NCI-H460 (cell line): ENCODE data around the gene RAB25. TPM values are rescaled to one million over a fixed set of nuclear protein-coding genes. Genes with fewer than 3 reads are reported as not detected.
A peak's percentile ranks its signal among the peaks of the same experiment; 100 is the strongest.
"Not testable (repeated sequence)": the region's sequence is repeated elsewhere in the genome, so short reads cannot be mapped to it uniquely, and the experiment has no call there.

Experiments
- DNase-seq: peaks from one replicate; pipeline ENCODE4 v3.0.0-alpha.2; 2016; ENCODE audit warnings: low read depth; ENCODE audit errors: extremely low read depth
- total RNA-seq: library from RNA; depleted of rRNA; stranded (reverse); fragments of >200 nt; shearing (Covaris generic); gene quantifications from 2 replicates; pipeline ENCODE4 v1.2.3, GENCODE V29; 2014

Gene RAB25
- total RNA-seq, 1 experiment from 2014 or later: not detected

GRCh38 chr1:156053768-156054499 lies 7.0 kb upstream of the RAB25 start, which contains the start of gene UBQLN4:
UBQLN4 (minus strand) TSS chr1:156053798; CDS start chr1:156053701, 97 bp downstream.
- DNase-seq: peak; percentile 87

- DNase-seq: peak; percentile 99
Measured at GRCh38 chr1:156054500-156055280, 6.3 kb upstream of the RAB25 start, which contains the start of gene LAMTOR2. LAMTOR2 (plus strand) TSS chr1:156054782; CDS start chr1:156054890, 108 bp downstream.

- no peak for DNase-seq
Measured at GRCh38 chr1:156055281-156056048, 5.5 kb upstream of the RAB25 start.

- DNase-seq: no peak
Measured at GRCh38 chr1:156056326-156056849, 4.6 kb upstream of the RAB25 start.

GRCh38 chr1:156062189-156062588 lies 1.2 kb downstream of the RAB25 start:
- no peak for DNase-seq

GRCh38 chr1:156063997-156064285 lies 3.0 kb downstream of the RAB25 start:
- DNase-seq: no peak

- DNase-seq: no peak
Measured at GRCh38 chr1:156064615-156065014, 3.7 kb downstream of the RAB25 start.

- no peak for DNase-seq
Measured at GRCh38 chr1:156065212-156065611, 4.3 kb downstream of the RAB25 start.

GRCh38 chr1:156065871-156066270 lies 4.9 kb downstream of the RAB25 start:
- no peak for DNase-seq

GRCh38 chr1:156067262-156067661 lies 6.3 kb downstream of the RAB25 start:
- no peak for DNase-seq

- no peak for DNase-seq
Measured at GRCh38 chr1:156069490-156070455, 8.8 kb downstream of the RAB25 start.

GRCh38 chr1:156070548-156070947 lies 9.6 kb downstream of the RAB25 start:
- DNase-seq: no peak

- DNase-seq: not testable (repeated sequence)
Measured at GRCh38 chr1:156071332-156071816, 10.4 kb downstream of the RAB25 start.

- no peak for DNase-seq
Measured at GRCh38 chr1:156072251-156072650, 11.3 kb downstream of the RAB25 start.

- DNase-seq: no peak
Measured at GRCh38 chr1:156073110-156073687, 12.2 kb downstream of the RAB25 start.

GRCh38 chr1:156073740-156074139 lies 12.8 kb downstream of the RAB25 start:
- no peak for DNase-seq

GRCh38 chr1:156074661-156075060 lies 13.7 kb downstream of the RAB25 start:
- DNase-seq: no peak

GRCh38 chr1:156075162-156075561 lies 14.2 kb downstream of the RAB25 start:
- no peak for DNase-seq

GRCh38 chr1:156075775-156076204 lies 14.8 kb downstream of the RAB25 start:
- no peak for DNase-seq
